ENCODE data around the gene PRR7. TPM values are rescaled to one million over a fixed set of nuclear protein-coding genes. Genes with fewer than 3 reads are reported as not detected.

PRR7 gene
- total and polyA plus RNA-seq, 9 donors: 0.51 to 11.4 (median 2.0) TPM; not detected in 1

- Histone ChIP-seq H3K36me3 (no peaks in the 10 kb centered on the region), H3K4me3 (no peak overlapping the region), H3K4me1 (ENCODE audit: insufficient read depth) (peaks cover 10% of the 10 kb centered on the region), H3K27me3 (no peaks in the 10 kb centered on the region), H3K9me3 (no peaks in the 10 kb centered on the region), H3K27ac (no peak overlapping the region)
- intact Hi-C loops (cut with DNase I): loop anchor here in 3 of 4 donors (2.0 to 10.0 kb wide), 6 partner anchors 32 to 335 kb away; partner anchors contain the start of genes MXD3 (in 2 of the 3) and F12 (in 1 of the 3)
- WGBS, 3 donors: 89 to 90% (median 90%) methylated on average over 17 to 18 of the region's 18 CpGs
- DNase-seq: no peak
- TF ChIP-seq POLR2A (IDR thresholded peaks at IDR 0.05) (no peak), EP300 (IDR thresholded peaks at IDR 0.05) (no peak), CTCF (IDR thresholded peaks at IDR 0.05) (no peak)
Observed at GRCh38 chr5:177449140-177450061, 2.8 kb downstream of the PRR7 start.

GRCh38 chr5:177450667-177451424 lies 4.2 kb downstream of the PRR7 start:
- 84 to 85% (median 84%) methylated on average over 9 to 10 of the region's 10 CpGs for WGBS, 3 donors
- H3K4me1 ChIP-seq (ENCODE audit: insufficient read depth): peaks cover 13% of the 10 kb centered on the region

GRCh38 chr5:177452688-177453638 lies 6.3 kb downstream of the PRR7 start:
- Histone ChIP-seq H3K9me3 (no peaks in the 10 kb centered on the region), H3K27ac (no peak overlapping the region), H3K27me3 (no peaks in the 10 kb centered on the region), H3K4me1 (ENCODE audit: insufficient read depth) (peaks cover 7% of the 10 kb centered on the region), H3K36me3 (no peaks in the 10 kb centered on the region), H3K4me3 (no peak overlapping the region)
- TF ChIP-seq CTCF (IDR thresholded peaks at IDR 0.05) (no peak), POLR2A (IDR thresholded peaks at IDR 0.05) (no peak), EP300 (IDR thresholded peaks at IDR 0.05) (no peak)
- DNase-seq: no peak
- 83 to 92% (median 84%) methylated on average over 17 of the region's 17 CpGs for WGBS, 3 donors
- intact Hi-C loops (cut with DNase I): loop anchor here in 3 of 4 donors (5.0 to 10.0 kb wide), 4 partner anchors 36 to 338 kb away; partner anchors contain the start of gene MXD3 (in 2 of the 3)

More at GRCh38 chr5:177450667-177451424, 4.2 kb downstream of the PRR7 start:
- DNase-seq: no peak
- intact Hi-C loops (cut with DNase I): loop anchor here in 3 of 4 donors (5.0 to 10.0 kb wide), 4 partner anchors 34 to 336 kb away; partner anchors contain the start of gene MXD3 (in 2 of the 3)
- Histone ChIP-seq H3K36me3 (no peaks in the 10 kb centered on the region), H3K4me3 (no peak overlapping the region), H3K27ac (no peak overlapping the region), H3K27me3 (no peaks in the 10 kb centered on the region), H3K9me3 (no peaks in the 10 kb centered on the region)
- TF ChIP-seq EP300 (IDR thresholded peaks at IDR 0.05): no peak
- TF ChIP-seq POLR2A (IDR thresholded peaks at IDR 0.05): no peak
- TF ChIP-seq CTCF (IDR thresholded peaks at IDR 0.05): no peak
